Gastrocnemius medialis (tissue), 4 donors: ENCODE results near the gene ATP11B. TPM values are rescaled to one million over a fixed set of nuclear protein-coding genes. Genes with fewer than 3 reads are reported as not detected.

Experiments used
- ATAC-seq, 2 donors: fragments of 150-250 bp; one replicate each; pipeline ENCODE4 v1.9.1; 2016
- DNase-seq, 2 donors: peaks; one replicate each; pipeline ENCODE4 v3.0.0-alpha.2; 2019
- H3K27ac ChIP-seq, 4 donors: fragments of 200-600 bp; sonication (generic); 1 replicate in 1 of 4; 2 replicates in 3 of 4; pipeline ENCODE4 v1.5.1; 2016 to 2018; ENCODE audit warnings: mild to moderate bottlenecking in 2 of 4, moderate library complexity in 1 of 4
- H3K27me3 ChIP-seq, 3 donors: fragments of 200-600 bp; sonication (generic) in 2 of 3; 1 replicate in 1 of 3; 2 replicates in 2 of 3; pipeline versions ENCODE4 v1.5.1 to v1.6.0; 2016 to 2019; ENCODE audit warnings: mild to moderate bottlenecking in 1 of 3, moderate library complexity in 1 of 3
- H3K36me3 ChIP-seq, 2 donors: fragments of 200-600 bp; sonication (generic) in 1 of 2; one replicate each; pipeline ENCODE4 v1.5.1; 2017 to 2018
- H3K4me1 ChIP-seq, 2 donors: fragments of 200-600 bp; sonication (generic) in 1 of 2; one replicate each; pipeline ENCODE4 v1.5.1; 2016 to 2017; ENCODE audit warnings: mild to moderate bottlenecking in 2 of 2
- H3K4me3 ChIP-seq, 4 donors: fragments of 200-600 bp; sonication (generic) in 3 of 4; 1 replicate in 1 of 4; 2 replicates in 3 of 4; pipeline ENCODE4 v1.5.1; 2016 to 2019; ENCODE audit warnings: mild to moderate bottlenecking in 2 of 4
- H3K9me3 ChIP-seq, 3 donors: fragments of 200-600 bp; sonication (generic) in 2 of 3; 1 replicate in 1 of 3; 2 replicates in 2 of 3; pipeline ENCODE4 v1.5.1; 2016 to 2019
- POLR2A ChIP-seq, 2 donors: fragments of 450-650 bp; IDR thresholded peaks; one replicate each; pipeline ENCODE4 v1.6.1; 2017; ENCODE audit warnings: antibody characterized with exemption in 2 of 2, mild to moderate bottlenecking in 2 of 2, moderate library complexity in 2 of 2
- in situ Hi-C, 4 donors: fragments of 200-750 bp; cut with MboI; loops; one replicate each; pipeline versions ENCODE4 v1.15.0 to v1.8.0; 2017; ENCODE audit warnings: low sequenced_read_pairs in 4 of 4
- intact Hi-C: fragments of 100-400 bp; cut with DNase I; formaldehyde crosslinking; loops from one replicate; pipeline ENCODE4 v1.15.1; 2023; ENCODE audit warnings: low total_unique reads
- total RNA-seq, 4 donors: library from RNA; depleted of rRNA; stranded (reverse); fragments of >200 nt; gene quantifications; one replicate each; pipeline versions ENCODE4 v1.1.0 to v1.2.3, GENCODE V29; 2016
- TF ChIP-seq, protein P1 (sequence below), 5 experiments: fragments of 450-650 bp in 3 of 5; fragments of 200-600 bp in 2 of 5; sonication (generic) in 2 of 5; IDR thresholded peaks in 4 of 5; conservative IDR thresholded peaks in 1 of 5; 1 replicate in 4 of 5; 2 replicates in 1 of 5; pipeline ENCODE4 v1.5.1; 2016 to 2019; ENCODE audit warnings: antibody characterized with exemption in 5 of 5, mild to moderate bottlenecking in 3 of 5, moderate library complexity in 3 of 5

The ATP11B gene
- total RNA-seq, 4 donors from 2014 or later, result 16.3 to 44.6 (median 23.4) TPM

DNA sequence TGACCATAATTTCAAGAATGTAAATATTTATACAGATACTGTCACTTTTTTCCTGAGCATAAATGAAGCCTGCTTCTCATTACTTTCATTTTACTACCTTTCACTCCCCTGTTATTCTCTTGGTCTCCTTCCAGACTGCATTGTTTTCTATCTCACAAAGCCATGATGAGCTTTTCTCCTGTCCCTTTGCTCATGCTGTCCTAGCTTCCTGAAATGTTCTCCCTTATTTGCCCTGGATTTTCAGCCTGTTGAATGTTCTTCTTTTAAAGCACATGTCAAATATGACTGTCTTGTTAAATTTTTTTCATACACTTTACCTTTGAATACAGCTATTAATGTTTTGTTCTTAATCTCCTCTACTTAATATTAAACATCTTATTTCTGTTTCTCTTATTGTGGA lies 31.7 kb downstream of the ATP11B start:
- Histone ChIP-seq H3K27me3 (no peaks in the 10 kb centered on the region), H3K9me3 (no peaks in the 10 kb centered on the region), H3K36me3 (peaks cover 0 to 22% of the 10 kb centered on the region in 2 donors), H3K4me1 (peaks cover 0 to 6% of the 10 kb centered on the region in 2 donors), H3K27ac (no peak overlapping the region), H3K4me3 (no peak overlapping the region)
- DNase-seq (no peak), ATAC-seq (no peak)
- intact Hi-C loops (no loop called here), in situ Hi-C loops (no loop called here)
- TF ChIP-seq, protein P1, sequence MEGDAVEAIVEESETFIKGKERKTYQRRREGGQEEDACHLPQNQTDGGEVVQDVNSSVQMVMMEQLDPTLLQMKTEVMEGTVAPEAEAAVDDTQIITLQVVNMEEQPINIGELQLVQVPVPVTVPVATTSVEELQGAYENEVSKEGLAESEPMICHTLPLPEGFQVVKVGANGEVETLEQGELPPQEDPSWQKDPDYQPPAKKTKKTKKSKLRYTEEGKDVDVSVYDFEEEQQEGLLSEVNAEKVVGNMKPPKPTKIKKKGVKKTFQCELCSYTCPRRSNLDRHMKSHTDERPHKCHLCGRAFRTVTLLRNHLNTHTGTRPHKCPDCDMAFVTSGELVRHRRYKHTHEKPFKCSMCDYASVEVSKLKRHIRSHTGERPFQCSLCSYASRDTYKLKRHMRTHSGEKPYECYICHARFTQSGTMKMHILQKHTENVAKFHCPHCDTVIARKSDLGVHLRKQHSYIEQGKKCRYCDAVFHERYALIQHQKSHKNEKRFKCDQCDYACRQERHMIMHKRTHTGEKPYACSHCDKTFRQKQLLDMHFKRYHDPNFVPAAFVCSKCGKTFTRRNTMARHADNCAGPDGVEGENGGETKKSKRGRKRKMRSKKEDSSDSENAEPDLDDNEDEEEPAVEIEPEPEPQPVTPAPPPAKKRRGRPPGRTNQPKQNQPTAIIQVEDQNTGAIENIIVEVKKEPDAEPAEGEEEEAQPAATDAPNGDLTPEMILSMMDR (IDR thresholded peaks at IDR 0.05 in 4 of 5, conservative IDR thresholded peaks at IDR 0.05 in 1 of 5), result no peak
- TF ChIP-seq POLR2A (IDR thresholded peaks at IDR 0.05), result no peak

DNA sequence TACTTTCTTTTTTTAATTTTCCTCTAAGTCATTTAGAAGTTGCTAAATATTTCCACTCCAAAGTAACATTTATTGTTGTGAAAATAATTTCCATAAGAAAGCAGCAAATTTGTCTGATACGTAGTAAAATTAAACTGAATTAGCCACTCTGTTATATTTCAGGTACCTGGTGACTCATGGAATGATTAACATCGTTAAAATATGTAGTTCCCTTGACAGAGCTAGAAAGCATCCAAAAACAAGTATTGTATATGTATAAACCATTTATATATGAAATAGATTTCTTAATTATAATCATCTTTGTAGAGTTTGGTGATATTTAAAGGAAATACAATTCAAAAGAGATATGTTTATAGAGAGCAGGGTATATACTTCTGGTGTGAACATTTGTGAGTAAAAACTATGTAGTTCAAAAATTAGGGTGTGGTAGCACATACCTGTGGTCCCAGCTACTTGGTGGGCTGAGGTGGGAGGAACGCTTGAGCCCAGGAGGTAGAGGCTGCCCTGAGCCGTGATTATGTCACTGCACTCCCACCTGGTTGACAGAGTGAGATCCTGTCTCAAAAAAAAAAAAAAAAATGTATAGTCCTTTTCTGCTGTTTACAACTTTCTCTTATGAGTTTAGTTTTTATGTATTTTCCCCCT lies 36.6 kb downstream of the ATP11B start:
- intact Hi-C loops (no loop called here), in situ Hi-C loops (loop anchor here in 1 of 4 donors (10.0 kb wide), 1 partner anchor 125 kb away; no protein-coding TSS in a partner anchor)

DNA sequence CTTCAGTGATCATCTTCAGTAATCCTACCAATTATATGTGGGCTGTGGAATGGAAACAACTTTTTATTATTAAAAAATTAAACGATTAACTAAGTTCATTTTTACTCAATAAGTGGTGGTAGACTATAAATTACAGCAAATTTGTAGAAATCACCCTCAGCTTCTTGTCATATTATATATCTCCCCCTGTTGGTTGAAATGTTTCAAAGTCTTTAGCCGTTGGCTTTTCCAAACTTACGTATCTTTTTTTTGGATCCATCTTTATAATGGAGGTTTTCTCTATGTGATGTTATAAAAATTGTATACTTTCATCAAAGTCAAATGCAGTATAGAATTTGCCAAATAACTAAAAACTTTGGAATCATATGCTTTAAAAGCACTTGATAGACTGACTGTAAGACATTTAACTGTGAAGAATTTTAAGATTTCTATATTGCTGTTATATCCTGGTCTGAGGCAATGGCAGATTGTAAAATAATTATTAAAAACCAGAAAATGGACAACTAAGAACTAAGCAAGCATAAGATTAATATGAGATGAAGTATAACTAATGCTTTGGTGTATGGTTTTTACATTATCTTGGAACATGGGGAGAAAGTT lies 44.7 kb downstream of the ATP11B start:
- Histone ChIP-seq H3K27ac (no peak overlapping the region), H3K27me3 (no peaks in the 10 kb centered on the region), H3K4me3 (no peak overlapping the region), H3K9me3 (no peaks in the 10 kb centered on the region), H3K4me1 (no peaks in the 10 kb centered on the region), H3K36me3 (peaks cover 0 to 38% of the 10 kb centered on the region in 2 donors)
- in situ Hi-C loops (loop anchor here (5.0 to 10.0 kb wide), 2 partner anchors 126 to 133 kb away; no protein-coding TSS in a partner anchor), intact Hi-C loops (loop anchor here (1.0 kb wide), 1 partner anchor 124 kb away; no protein-coding TSS in a partner anchor)
- no peak for DNase-seq
- no peak for ATAC-seq
- TF ChIP-seq, protein P1 (IDR thresholded peaks at IDR 0.05 in 4 of 5, conservative IDR thresholded peaks at IDR 0.05 in 1 of 5), result peak in 3 of 5 experiments; percentile 30 to 47 (median 43)
- no peak for TF ChIP-seq POLR2A (IDR thresholded peaks at IDR 0.05)

More for the DNA sequence above, 36.6 kb downstream of the ATP11B start:
- Histone ChIP-seq H3K4me3 (no peak overlapping the region), H3K36me3 (peaks cover 3 to 14% of the 10 kb centered on the region in 2 donors), H3K27ac (no peak overlapping the region), H3K4me1 (peaks cover 0 to 2% of the 10 kb centered on the region in 2 donors), H3K27me3 (no peaks in the 10 kb centered on the region), H3K9me3 (no peaks in the 10 kb centered on the region)
- DNase-seq (no peak), ATAC-seq (no peak)
- no peak for TF ChIP-seq POLR2A (IDR thresholded peaks at IDR 0.05)
- TF ChIP-seq, protein P1 (IDR thresholded peaks at IDR 0.05 in 4 of 5, conservative IDR thresholded peaks at IDR 0.05 in 1 of 5), result no peak

DNA sequence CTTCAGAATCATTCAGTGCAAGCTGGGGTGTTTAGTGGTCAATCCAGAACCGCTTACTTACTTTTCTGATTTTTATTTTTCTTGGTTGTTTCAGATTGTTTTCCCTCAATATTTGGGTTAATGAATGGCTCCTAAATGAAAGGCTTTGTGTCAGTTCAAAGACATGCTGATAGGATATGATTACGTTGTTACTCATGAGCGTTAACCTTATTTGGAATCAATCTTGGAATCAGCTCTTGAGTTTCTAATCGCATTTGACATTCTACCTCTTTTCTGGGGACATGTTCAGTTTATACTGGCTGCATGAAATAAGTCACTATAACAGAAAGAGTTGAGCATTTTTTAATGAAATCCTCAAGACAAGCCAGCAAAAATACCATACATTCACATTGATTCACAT lies 50.2 kb downstream of the ATP11B start:
- H3K9me3 ChIP-seq, result no peaks in the 10 kb centered on the region
- H3K4me1 ChIP-seq, result no peaks in the 10 kb centered on the region
- H3K27me3 ChIP-seq, result no peaks in the 10 kb centered on the region
- no peak overlapping the region for H3K27ac ChIP-seq
- in situ Hi-C loops (no loop called here), intact Hi-C loops (no loop called here)
- TF ChIP-seq POLR2A (IDR thresholded peaks at IDR 0.05), result no peak
- TF ChIP-seq, protein P1 (IDR thresholded peaks at IDR 0.05 in 4 of 5, conservative IDR thresholded peaks at IDR 0.05 in 1 of 5), result no peak
- no peak overlapping the region for H3K4me3 ChIP-seq
- DNase-seq, result no peak
- ATAC-seq, result no peak
- peaks cover 0 to 68% of the 10 kb centered on the region in 2 donors for H3K36me3 ChIP-seq
